ENCODE results near the gene CLSTN2.

DNA sequence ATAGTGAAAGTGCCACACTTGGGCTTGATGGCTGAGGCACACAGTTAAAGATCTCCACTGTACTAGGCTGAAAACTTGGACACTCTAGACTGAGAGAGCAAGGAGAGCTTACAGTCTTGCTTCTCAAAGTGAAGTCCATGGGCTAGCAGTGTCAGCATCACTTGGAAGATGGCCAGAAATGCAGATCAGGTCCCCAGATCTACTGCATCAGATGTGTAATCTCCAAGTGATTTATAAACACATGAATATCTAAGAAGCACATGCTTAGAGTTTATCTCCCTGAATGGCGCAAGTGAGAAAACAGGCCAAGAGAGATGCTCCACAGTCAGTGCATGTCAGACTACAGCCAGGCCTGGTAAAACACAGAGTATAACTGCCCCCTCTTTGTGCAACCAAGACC, 308.6 kb downstream of the CLSTN2 start:
- TF ChIP-seq, protein P1, sequence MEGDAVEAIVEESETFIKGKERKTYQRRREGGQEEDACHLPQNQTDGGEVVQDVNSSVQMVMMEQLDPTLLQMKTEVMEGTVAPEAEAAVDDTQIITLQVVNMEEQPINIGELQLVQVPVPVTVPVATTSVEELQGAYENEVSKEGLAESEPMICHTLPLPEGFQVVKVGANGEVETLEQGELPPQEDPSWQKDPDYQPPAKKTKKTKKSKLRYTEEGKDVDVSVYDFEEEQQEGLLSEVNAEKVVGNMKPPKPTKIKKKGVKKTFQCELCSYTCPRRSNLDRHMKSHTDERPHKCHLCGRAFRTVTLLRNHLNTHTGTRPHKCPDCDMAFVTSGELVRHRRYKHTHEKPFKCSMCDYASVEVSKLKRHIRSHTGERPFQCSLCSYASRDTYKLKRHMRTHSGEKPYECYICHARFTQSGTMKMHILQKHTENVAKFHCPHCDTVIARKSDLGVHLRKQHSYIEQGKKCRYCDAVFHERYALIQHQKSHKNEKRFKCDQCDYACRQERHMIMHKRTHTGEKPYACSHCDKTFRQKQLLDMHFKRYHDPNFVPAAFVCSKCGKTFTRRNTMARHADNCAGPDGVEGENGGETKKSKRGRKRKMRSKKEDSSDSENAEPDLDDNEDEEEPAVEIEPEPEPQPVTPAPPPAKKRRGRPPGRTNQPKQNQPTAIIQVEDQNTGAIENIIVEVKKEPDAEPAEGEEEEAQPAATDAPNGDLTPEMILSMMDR (conservative IDR thresholded peaks at IDR 0.05 in 1 of 2, IDR thresholded peaks at IDR 0.05 in 1 of 2; ENCODE audit: extremely low read depth in 1 of 2, insufficient read depth in 1 of 2, low read depth in 1 of 2, low read length in 2 of 2): no peak
- no peak for TF ChIP-seq EZH2 (IDR thresholded peaks at IDR 0.05; ENCODE audit: borderline replicate concordance, low read length)
